ENCODE results near the gene TLL1.

TLL1 gene

DNA sequence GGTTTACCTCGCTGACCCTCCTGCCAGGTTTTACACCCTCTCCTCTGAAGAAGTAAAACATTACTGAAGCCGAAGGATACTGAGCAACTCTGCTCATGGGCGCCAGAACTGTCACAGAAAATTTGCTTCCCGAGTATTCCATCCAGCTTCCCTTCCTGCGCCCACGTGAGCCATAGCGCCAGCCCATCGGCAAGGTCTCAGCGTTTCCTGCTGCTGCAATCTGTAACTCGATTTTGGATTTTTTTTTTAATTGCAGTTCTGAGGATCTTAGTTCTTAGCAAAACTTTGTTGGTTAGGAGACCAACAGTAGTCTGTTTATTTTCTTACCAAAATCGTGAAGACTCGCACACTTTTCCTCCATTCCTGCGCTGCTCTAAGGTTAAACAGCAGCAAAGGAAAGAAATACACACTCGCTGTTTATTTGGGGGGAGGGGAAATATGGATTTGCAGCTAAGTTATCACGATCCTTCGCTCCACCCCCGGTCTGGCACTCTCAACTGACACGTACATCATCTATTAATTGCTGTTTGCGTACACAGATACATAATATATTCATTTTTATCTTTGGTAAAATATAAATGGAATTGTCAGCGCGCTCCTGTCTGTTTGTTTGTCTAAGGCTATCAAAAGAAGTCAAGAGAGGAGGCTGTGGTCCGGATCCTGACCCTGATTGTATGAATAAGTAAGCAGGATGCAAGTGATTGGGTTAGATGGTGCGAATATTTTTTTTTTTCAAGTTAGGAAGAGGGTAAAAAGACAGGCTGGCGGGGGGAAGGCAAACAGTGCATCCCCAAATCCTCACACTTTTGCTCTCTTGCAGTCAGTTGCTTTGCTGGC is at the start of gene TLL1:
TLL1 (plus strand) TSS at position 777 of the 837 bp plus-strand sequence. CDS start 668 bp downstream, outside the sequence.
- no peak for DNase-seq (ENCODE audit: low read depth)

GRCh38 chr4:165826166-165826565 is 46.9 kb upstream of the TLL1 start:
- DNase-seq (ENCODE audit: low read depth), result no peak

DNA sequence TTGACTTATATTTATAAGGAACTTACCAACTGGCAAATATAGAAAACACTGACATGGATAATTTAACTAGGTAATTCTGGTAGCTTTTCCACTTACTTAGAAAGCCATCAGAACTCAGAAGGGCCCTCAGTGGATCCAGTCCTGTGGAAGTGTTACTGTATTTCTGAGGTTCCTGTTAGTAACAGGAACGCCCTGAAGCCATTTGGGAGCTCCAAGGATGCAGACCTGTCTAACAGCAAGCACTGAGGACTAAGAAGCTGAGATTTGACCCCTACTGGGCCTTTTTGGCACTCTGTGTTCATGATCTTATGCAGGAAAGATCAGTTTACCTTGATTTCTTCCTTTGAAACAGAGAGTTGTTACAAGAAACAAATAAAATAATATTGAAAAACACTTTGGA is 46.0 kb upstream of the TLL1 start:
- no peak for DNase-seq (ENCODE audit: low read depth)

DNA sequence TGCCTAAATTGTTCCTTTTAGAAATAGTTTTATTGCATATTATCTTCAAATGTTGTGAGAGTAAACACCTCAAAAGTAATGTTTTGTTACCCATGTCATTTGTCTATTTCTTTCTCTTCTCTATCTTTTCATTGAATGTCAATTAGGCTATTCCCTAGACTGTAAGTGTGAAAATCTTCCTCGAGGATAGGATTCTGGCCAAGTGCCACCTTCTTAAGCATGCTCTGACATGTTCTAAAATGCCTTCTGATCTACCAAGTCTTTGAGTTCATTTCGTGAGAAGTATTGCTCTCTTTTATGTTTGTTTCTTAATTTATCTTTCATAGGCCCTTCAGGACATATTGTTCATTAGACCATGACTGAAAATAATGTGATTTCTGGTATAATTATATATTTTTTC is 44.1 kb upstream of the TLL1 start:
- no peak for DNase-seq (ENCODE audit: low read depth)

DNA sequence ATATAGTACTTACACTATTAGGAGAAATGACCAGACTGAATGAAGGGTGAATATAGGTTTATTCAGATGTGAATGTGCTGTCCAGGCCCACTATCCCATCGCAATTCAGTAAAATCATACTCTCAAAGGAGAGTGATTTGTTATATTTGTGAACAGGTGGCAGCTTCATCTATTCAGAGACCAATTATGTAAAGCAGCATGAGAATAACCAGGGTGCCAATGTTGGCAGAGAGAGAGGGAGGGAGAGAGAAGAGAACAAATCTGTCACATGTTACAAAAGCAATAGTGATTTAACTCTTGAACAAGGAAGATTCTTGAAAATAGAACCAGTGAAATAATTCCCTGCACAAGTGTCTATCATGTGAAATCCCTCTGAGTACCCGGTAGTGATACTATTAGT is 38.9 kb upstream of the TLL1 start:
- DNase-seq (ENCODE audit: low read depth), result no peak

DNA sequence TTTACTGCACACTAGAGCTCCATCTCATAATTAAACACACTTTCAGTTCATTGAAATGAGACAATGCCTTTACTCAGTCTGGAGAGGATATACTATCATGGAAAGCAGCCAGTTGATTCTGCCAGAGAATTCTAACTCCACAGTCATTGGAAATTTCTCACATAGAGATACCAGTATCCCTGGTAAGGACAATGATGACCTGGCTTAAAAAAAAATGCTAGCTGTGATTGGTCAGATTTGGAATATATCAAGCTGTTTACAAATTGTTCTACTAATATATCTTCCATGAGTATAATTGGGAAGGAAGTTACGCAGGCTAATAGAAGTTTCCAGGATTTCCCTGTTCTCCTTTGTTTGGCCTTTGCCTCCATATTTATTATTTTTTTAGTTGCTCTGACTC is 34.5 kb upstream of the TLL1 start:
- DNase-seq (ENCODE audit: low read depth), result no peak

- DNase-seq (ENCODE audit: low read depth), result no peak
Measured at GRCh38 chr4:165839615-165840333, 33.3 kb upstream of the TLL1 start.

- no peak for DNase-seq (ENCODE audit: low read depth)
Measured at GRCh38 chr4:165842684-165843083, 30.4 kb upstream of the TLL1 start.

DNA sequence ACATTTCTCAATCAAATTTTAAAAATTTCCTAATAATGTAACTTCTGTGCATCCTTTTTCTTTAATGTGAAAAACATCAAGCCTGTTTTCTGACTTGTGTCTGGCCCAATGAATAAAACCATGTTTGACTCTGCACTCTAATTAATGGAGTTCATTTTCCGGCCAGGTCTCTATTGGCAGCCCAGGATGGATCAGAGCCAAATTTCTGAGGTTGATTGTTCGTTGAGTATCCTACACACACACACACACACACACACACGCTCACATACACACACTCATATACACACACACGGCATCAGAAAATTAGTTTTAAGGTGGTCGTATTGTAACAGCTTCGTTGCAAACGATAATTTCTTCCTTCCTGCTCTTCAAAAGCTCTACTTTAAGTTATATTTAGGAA is 28.9 kb upstream of the TLL1 start:
- no peak for DNase-seq (ENCODE audit: low read depth)

DNA sequence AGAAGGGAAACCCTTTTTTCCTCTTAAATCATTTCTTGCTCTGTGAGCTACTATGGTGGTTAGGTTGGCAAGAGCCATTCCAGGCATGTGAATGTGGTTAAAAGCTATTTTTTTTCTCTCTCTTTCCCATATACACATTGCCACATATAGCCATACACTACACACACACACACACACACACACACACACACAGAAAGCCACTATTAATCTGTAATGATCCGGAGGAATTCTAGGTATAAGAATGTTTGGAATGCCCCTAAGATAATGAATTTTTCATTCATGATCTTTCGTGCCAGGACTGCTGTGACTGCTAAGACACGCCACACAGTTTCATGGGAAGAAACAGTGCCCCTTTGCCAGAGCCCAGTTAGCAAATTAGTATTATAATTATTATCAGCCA is 21.8 kb upstream of the TLL1 start:
- DNase-seq (ENCODE audit: low read depth), result no peak

- no peak for DNase-seq (ENCODE audit: low read depth)
Measured at GRCh38 chr4:165855191-165855590, 17.8 kb upstream of the TLL1 start.

GRCh38 chr4:165861363-165861762 is 11.7 kb upstream of the TLL1 start:
- no peak for DNase-seq (ENCODE audit: low read depth)

DNA sequence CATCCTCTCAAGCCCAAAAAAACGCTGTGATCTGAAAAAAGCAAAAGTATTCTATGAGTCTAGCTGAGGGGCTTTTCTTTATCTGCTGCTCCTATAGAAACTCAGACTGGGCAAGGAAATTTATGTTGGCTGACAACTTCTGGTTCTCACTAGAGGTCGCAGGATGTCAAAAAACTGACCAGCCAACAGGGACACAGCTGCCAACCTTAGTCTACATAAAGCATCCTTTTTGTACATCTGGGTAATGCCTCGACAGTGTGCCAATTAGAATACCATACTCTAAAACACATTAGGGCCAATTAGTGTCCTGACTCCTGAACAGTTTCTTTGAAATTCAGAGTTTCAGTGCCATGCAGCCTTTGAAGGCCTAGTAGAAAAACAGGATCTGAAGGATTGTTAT is 8.8 kb upstream of the TLL1 start:
- DNase-seq (ENCODE audit: low read depth), result no peak

DNA sequence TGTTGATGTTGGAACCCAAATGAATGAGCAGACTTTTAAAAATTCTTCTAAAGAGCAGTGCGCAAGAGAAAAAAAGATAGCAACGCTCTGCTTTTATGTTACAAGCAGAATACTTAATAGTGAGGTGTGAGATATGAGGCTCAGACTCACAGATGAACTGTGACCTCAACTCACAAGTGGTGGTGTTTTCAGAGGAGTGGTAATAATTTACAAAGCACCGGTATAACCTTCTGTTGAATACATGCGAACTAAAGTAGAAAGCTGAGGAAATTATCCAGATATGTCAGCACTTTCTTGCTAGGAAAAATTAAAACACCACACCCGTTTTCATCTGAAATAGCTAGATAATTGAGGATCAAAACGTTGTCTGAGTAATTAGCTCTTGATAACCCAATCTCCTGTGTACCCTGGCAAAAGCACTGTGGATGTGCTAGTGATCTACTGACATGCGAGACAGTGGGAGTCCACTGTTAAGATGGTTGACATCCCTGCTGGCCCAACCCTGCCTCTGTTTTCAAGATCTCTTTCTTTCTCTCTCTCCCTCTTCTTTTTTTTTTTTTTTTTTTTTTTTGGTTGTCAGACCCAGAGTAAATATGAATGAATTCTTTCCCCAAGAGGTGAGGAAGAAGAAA is 6.9 kb upstream of the TLL1 start:
- no peak for DNase-seq (ENCODE audit: low read depth)

- DNase-seq (ENCODE audit: low read depth), result no peak
Measured at GRCh38 chr4:165867961-165868360, 5.1 kb upstream of the TLL1 start.

- no peak for DNase-seq (ENCODE audit: low read depth)
Measured at GRCh38 chr4:165873298-165874071, 448 bp downstream of the TLL1 start.

GRCh38 chr4:165874072-165874790 is 1.2 kb downstream of the TLL1 start:
- DNase-seq (ENCODE audit: low read depth), result no peak

- DNase-seq (ENCODE audit: low read depth), result no peak
Measured at GRCh38 chr4:165874791-165875371, 1.8 kb downstream of the TLL1 start.

DNA sequence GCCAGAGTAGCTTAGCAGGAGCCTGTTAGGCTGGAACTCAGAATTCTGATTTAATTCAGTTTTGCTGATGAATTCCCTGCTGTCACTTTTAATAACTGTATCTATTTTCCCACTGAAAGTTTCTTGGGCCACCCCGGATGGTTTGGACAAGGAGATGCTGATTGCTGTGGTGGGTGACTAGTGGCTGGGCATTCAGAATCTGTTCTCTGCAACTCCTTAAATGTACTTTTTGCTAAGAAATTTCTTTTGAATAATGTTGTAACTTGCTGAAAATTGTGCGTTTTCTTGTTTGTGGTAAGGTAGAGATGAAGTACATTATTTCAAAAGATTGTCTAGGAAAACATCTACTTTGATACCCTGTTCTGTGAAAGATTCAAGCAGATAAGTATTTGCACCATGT is 2.4 kb downstream of the TLL1 start:
- DNase-seq (ENCODE audit: low read depth), result no peak

- DNase-seq (ENCODE audit: low read depth), result no peak
Measured at GRCh38 chr4:165877286-165877685, 4.2 kb downstream of the TLL1 start.

- no peak for DNase-seq (ENCODE audit: low read depth)
Measured at GRCh38 chr4:165879641-165880040, 6.6 kb downstream of the TLL1 start.
